HG02798 (cell line): Measurements from ENCODE around the gene ANKRD11.
"Not testable (repeated sequence)": the region's sequence is repeated elsewhere in the genome, so short reads cannot be mapped to it uniquely, and the experiment has no call there.

Source experiments
- ATAC-seq: cut with Tn5 transposase; IDR thresholded peaks from one replicate; pipeline ENCODE4 v1.9.1; 2021; ENCODE audit warnings: mild to moderate bottlenecking; ENCODE audit not compliant: unreplicated experiment, poor library complexity

The ANKRD11 gene

GRCh38 chr16:89308391-89309333 lies 181.7 kb downstream of the ANKRD11 start:
- ATAC-seq, result no peak

- ATAC-seq, result no peak
These were observed 182.9 kb downstream of the ANKRD11 start for GRCh38 chr16:89307421-89307805.

GRCh38 chr16:89306457-89307420 lies 183.6 kb downstream of the ANKRD11 start:
- ATAC-seq, result not testable (repeated sequence)

GRCh38 chr16:89304941-89305705 lies 185.2 kb downstream of the ANKRD11 start:
- ATAC-seq, result no peak

- no peak for ATAC-seq
These were observed 186.0 kb downstream of the ANKRD11 start for GRCh38 chr16:89304181-89304851.

- ATAC-seq, result no peak
These were observed 186.7 kb downstream of the ANKRD11 start for GRCh38 chr16:89303617-89304016.

GRCh38 chr16:89300976-89301360 lies 189.4 kb downstream of the ANKRD11 start:
- no peak for ATAC-seq

GRCh38 chr16:89300311-89300975 lies 189.9 kb downstream of the ANKRD11 start:
- ATAC-seq, result no peak

GRCh38 chr16:89299357-89300111 lies 190.8 kb downstream of the ANKRD11 start:
- not testable (repeated sequence) for ATAC-seq

GRCh38 chr16:89298623-89299225 lies 191.6 kb downstream of the ANKRD11 start:
- ATAC-seq, result no peak

GRCh38 chr16:89297910-89298545 lies 192.3 kb downstream of the ANKRD11 start:
- ATAC-seq, result no peak

- ATAC-seq, result no peak
These were observed 193.0 kb downstream of the ANKRD11 start for GRCh38 chr16:89297156-89297874.

- no peak for ATAC-seq
These were observed 194.4 kb downstream of the ANKRD11 start for GRCh38 chr16:89295915-89296314.

- no peak for ATAC-seq
These were observed 195.1 kb downstream of the ANKRD11 start for GRCh38 chr16:89295071-89295900.

- ATAC-seq, result no peak
These were observed 195.9 kb downstream of the ANKRD11 start for GRCh38 chr16:89294486-89294885.
